ENCODE data around the gene FXYD5. TPM values are rescaled to one million over a fixed set of nuclear protein-coding genes. Genes with fewer than 3 reads are reported as not detected.

Gene FXYD5, protein sequence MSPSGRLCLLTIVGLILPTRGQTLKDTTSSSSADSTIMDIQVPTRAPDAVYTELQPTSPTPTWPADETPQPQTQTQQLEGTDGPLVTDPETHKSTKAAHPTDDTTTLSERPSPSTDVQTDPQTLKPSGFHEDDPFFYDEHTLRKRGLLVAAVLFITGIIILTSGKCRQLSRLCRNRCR
- total RNA-seq: 100 to 1,000 TPM; 732 to 764 TPM

GRCh38 chr19:35154525-35155406 is at the start of gene FXYD5:
FXYD5 (plus strand) TSS chr19:35154735; CDS start chr19:35155551, 816 bp downstream.

DNA sequence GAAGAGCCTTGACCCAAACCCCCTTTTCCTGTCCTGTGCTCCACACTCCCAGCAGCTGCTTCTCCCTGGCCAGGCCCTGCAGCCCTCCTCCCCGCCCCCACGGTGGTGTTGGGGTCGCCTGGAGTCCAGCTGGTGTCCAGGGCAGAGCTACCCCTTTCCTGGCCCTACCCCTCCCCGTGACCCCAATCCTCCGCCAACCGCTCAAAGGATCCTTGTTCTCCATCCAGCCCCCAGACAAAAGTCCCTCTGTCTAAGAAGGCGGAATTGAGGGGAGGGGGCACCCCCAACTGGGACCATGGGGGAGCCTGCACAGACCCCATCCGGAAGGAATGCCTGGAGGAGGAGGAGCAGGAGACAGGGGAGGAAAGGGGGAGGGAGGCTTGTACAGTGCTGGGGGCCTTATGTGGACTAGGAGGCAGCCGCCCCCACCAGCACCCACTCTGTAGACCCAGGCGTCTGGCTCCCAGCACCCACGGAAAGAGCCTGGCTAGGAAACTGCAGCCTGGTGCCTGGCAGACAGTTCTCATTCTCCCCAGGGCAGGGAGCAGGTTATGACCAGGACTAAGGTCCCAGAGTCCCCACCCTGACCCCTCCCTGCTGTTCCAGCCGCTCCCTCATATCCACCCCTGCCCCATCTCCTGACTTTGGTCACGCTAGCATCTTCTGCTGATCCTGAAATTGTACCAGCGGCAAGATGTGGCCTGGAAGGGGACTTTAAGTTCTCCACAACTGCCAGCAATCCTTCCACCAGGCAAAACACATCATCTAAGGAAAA is 39.2 kb upstream of the FXYD5 start, which contains the start of gene FXYD3:
Gene FXYD3 (plus strand): TSS at position 647 of the 775 bp plus-strand sequence. CDS start 3,554 bp downstream, outside the sequence.

DNA sequence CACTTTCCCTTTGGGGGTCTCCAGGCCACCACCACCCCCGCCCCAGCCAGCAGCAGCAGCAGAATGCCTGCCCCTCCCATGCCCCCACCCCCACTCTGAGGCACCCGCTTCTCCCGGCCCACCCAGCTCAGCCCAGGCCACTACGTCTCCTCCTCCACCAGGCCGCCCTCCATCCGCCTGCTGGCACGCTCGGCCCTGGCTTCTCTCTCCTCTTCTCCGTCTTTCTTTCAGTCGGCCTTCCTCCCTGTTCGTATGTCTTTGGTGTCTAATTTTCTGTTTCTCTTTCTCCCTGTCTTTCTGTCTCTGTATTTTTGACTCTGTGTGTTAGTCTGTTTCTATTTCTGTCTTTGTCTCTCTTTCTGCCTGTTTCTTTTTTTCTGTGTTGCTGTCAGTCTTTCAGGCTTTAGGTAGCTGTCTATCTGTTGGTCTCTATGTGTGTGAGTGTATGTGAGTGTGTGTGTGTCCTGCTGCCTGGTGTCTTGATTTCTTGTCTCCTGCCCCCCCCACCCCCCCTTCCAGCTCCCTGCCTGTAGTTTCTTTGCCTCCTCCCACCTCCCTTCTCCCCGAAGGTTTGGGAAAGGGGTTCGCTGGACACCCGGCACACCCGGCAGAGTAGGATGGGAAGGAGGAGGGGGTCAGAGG is 19.8 kb upstream of the FXYD5 start, which contains the start of gene LGI4:
Gene LGI4 (minus strand): TSS at position 459 of the 642 bp plus-strand sequence. CDS start 379 bp downstream, at position 80.

DNA sequence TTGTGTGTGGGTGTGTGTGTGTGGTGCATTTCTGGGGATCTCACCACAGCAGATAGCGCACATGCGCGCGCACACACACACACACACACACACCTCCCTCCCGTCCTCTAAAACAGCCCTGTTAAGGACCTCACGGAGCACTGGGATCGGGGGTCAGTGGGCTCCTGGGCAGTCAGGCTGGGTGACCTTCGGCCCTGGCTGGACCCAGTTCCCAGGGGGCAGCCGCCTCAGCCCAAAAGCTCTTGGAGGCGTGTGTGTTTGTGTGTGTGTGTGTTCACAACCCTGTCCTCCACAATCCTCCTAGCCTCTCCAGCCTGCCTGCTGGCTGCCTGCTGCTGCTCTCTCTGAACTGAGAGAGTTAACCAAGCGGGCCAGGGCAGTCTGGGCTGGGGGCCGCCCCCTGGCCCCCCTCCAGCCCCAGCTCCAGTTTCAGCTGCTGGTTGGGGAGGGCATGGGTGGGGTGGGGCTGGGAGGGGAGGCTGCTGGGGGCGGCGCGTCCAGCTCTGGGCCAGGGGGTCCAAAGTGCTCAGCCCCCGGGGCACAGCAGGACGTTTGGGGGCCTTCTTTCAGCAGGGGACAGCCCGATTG is 16.1 kb upstream of the FXYD5 start, which contains the start of gene FXYD1:
Gene FXYD1 (plus strand): TSS at position 520 of the 588 bp plus-strand sequence. CDS start 1,256 bp downstream, outside the sequence.

GRCh38 chr19:35143231-35143715 is 11.3 kb upstream of the FXYD5 start, which contains the start of gene FXYD7:
FXYD7 (plus strand) TSS chr19:35143255; CDS start chr19:35143334, 79 bp downstream.

Other genes with a start within 250 kb of the FXYD5 start
- gene ZNF30, start 227.8 kb upstream of the FXYD5 start, total RNA-seq: 1 to 10 TPM; 3.9 to 6.2 TPM
- 10 to 100 TPM; 16.7 to 17.6 TPM for gene ZNF792, start 190.5 kb upstream of the FXYD5 start, total RNA-seq
- 100 to 1,000 TPM; 129 to 141 TPM for gene GRAMD1A, start 154.4 kb upstream of the FXYD5 start, total RNA-seq
- under 1 TPM; 0.53 to 0.72 TPM for gene SCN1B, start 124.3 kb upstream of the FXYD5 start, total RNA-seq
- gene HPN, start 113.0 kb upstream of the FXYD5 start, total RNA-seq: not detected
- not detected for gene FXYD3, start 38.9 kb upstream of the FXYD5 start, total RNA-seq
- gene LGI4, start 19.7 kb upstream of the FXYD5 start, total RNA-seq: 1 to 10 TPM; 1.0 TPM
- gene FXYD1, start 15.9 kb upstream of the FXYD5 start, total RNA-seq: 1 to 10 TPM; 4.5 to 6.3 TPM
- gene FXYD7, start 11.5 kb upstream of the FXYD5 start, total RNA-seq: 10 to 100 TPM; 20.4 to 22.1 TPM
- not detected for gene FAM187B, start 74.0 kb downstream of the FXYD5 start, total RNA-seq
- 10 to 100 TPM; 18.5 to 20.1 TPM for gene LSR, start 94.3 kb downstream of the FXYD5 start, total RNA-seq
- gene USF2, start 114.2 kb downstream of the FXYD5 start, total RNA-seq: 100 to 1,000 TPM; 187 TPM
- gene HAMP, start 127.8 kb downstream of the FXYD5 start, total RNA-seq: 1 to 10 TPM in 1 of 2 experiments, under 1 TPM in 1; 0.60 to 1.1 TPM
- gene MAG, start 137.4 kb downstream of the FXYD5 start, total RNA-seq: under 1 TPM in 1 of 2 experiments, not detected in 1; 0.14 TPM
- gene CD22, start 174.5 kb downstream of the FXYD5 start, total RNA-seq: under 1 TPM; 0.24 to 0.50 TPM
- gene FFAR1, start 193.2 kb downstream of the FXYD5 start, total RNA-seq: not detected
- gene FFAR3, start 203.7 kb downstream of the FXYD5 start, total RNA-seq: not detected
- gene GPR42, start 216.3 kb downstream of the FXYD5 start, total RNA-seq: not detected

Measured in activated naive CD4-positive, alpha-beta T cell treated with anti-CD3 and anti-CD28 coated beads, Interleukin-2, amount 10 ng/mL, durations not matched to agents 5 hours and 36 hours (primary cell).